K562 (cell line): ENCODE data around the gene ZEB2. TPM values are rescaled to one million over a fixed set of nuclear protein-coding genes. Genes with fewer than 3 reads are reported as not detected.

Experiments
- ATAC-seq: fragments of 200-7000 bp; cut with Tn5 transposase; 3 replicates; pipeline ENCODE4 v1.9.1; 2020; ENCODE audit warnings: moderate library complexity
- BruUV-seq: library from RNA; stranded (reverse); fragments of 400-500 nt; replicated peaks from 2 replicates; lab custom pipeline; 2021; lab: Mats Ljungman, UMichigan
- CTCF ChIA-PET: fragments of 300-600 bp; formaldehyde crosslinking; extraction: SDS; loops from one replicate; lab custom pipeline; 2021; ENCODE audit warnings: low intra/inter-chr PET ratio; lab: Yijun Ruan, JAX
- POLR2A ChIA-PET: fragments of 300-600, 350-650 bp; sonication (Branson Sonifier 250); formaldehyde crosslinking; extraction: SDS; loops from one replicate; lab custom pipeline; 2021; ENCODE audit warnings: antibody characterized with exemption, inconsistent platforms; lab: Yijun Ruan, JAX
- DNase-seq, 4 experiments: peaks; one replicate each; pipeline versions ENCODE4 v3.0.0 to v3.0.0-alpha.2; 2011 to 2018; ENCODE audit warnings: low spot score in 3 of 4, mixed read lengths in 3 of 4; ENCODE audit errors: extremely low read depth in 1 of 4
- FAIRE-seq: peaks from 2 replicates; lab custom pipeline; 2011; peaks lifted over from hg19 to GRCh38; lab: Jason Lieb, UNC
- H2AFZ ChIP-seq: 2 replicates; pipeline ENCODE4 v1.6.0; 2011; ENCODE audit warnings: low read depth, low read length, control low read depth, inconsistent platforms
- H3K27ac ChIP-seq: fragments of 200-600 bp; 3 replicates; pipeline ENCODE4 v1.8.0; 2011; ENCODE audit warnings: low read depth, mild to moderate bottlenecking, control low read depth, inconsistent platforms, low read length, moderate library complexity, mixed read lengths; ENCODE audit errors: extremely low read depth
- H3K27me3 ChIP-seq, 2 experiments: fragments of 300-600 bp in 1 of 2; 2 replicates in 1 of 2; 3 replicates in 1 of 2; pipeline versions ENCODE4 v1.6.0 to v1.8.0; 2011; ENCODE audit warnings: inconsistent platforms in 2 of 2, low read length in 2 of 2, mild to moderate bottlenecking in 1 of 2, mixed read lengths in 1 of 2, moderate library complexity in 1 of 2; ENCODE audit not compliant: control insufficient read depth in 2 of 2, insufficient read depth in 2 of 2
- H3K36me3 ChIP-seq: fragments of 300-600 bp; 3 replicates; pipeline ENCODE4 v1.8.0; 2011; ENCODE audit warnings: mild to moderate bottlenecking, low read length, inconsistent platforms; ENCODE audit not compliant: control insufficient read depth, insufficient read depth
- H3K4me1 ChIP-seq, 2 experiments: fragments of 200-600 bp in 1 of 2; replicated peaks in 1 of 2; 2 replicates in 1 of 2; 3 replicates in 1 of 2; pipeline versions ENCODE4 v1.5.1 to v1.8.0; 2011; ENCODE audit warnings: inconsistent platforms in 2 of 2, low read length in 2 of 2, mild to moderate bottlenecking in 1 of 2, mixed read lengths in 1 of 2, moderate library complexity in 1 of 2; ENCODE audit not compliant: control insufficient read depth in 2 of 2, insufficient read depth in 2 of 2
- H3K4me2 ChIP-seq: 2 replicates; pipeline ENCODE4 v1.6.1; 2011; ENCODE audit warnings: low read length, control low read depth, inconsistent platforms, mixed read lengths; ENCODE audit not compliant: insufficient read depth
- H3K4me3 ChIP-seq: fragments of 200-600 bp; sonication (generic), shearing (Covaris generic); 2 replicates; pipeline ENCODE4 v1.5.1; 2016; ENCODE audit warnings: control low read depth, inconsistent platforms
- H3K79me2 ChIP-seq: fragments of 200-600 bp; 3 replicates; pipeline ENCODE4 v1.8.0; 2011; ENCODE audit warnings: low read length, inconsistent platforms; ENCODE audit not compliant: control insufficient read depth, insufficient read depth
- H3K9ac ChIP-seq, 2 experiments: 2 replicates each; pipeline versions ENCODE4 v1.6.0 to v1.6.1; 2011; ENCODE audit warnings: low read depth in 2 of 2, low read length in 2 of 2, control low read depth in 1 of 2, inconsistent platforms in 1 of 2, mild to moderate bottlenecking in 1 of 2, mixed read lengths in 1 of 2; ENCODE audit not compliant: insufficient read depth in 1 of 2
- H3K9me1 ChIP-seq: one replicate; pipeline ENCODE4 v1.6.0; 2011; ENCODE audit warnings: inconsistent platforms, mild to moderate bottlenecking, low read length, moderate library complexity; ENCODE audit not compliant: control insufficient read depth, insufficient read depth
- H3K9me3 ChIP-seq: replicated peaks from 2 replicates; pipeline ENCODE4 v1.5.1; 2011; ENCODE audit warnings: low read depth, low read length, inconsistent platforms; ENCODE audit not compliant: control insufficient read depth, insufficient read depth
- H4K20me1 ChIP-seq: replicated peaks from 2 replicates; pipeline ENCODE4 v1.6.1; 2011; ENCODE audit warnings: low read length, inconsistent platforms, mixed read lengths; ENCODE audit not compliant: control insufficient read depth, insufficient read depth
- CAMTA2 ChIP-seq: fragments of 250-450 bp; sonication (Bioruptor Pico); conservative IDR thresholded peaks from 2 replicates; pipeline ENCODE4 v1.5.1; 2022
- CTBP1 ChIP-seq: fragments of 450-650 bp; IDR thresholded peaks from 2 replicates; pipeline ENCODE4 v1.6.1; 2016; ENCODE audit warnings: borderline replicate concordance
- CTCF ChIP-seq, 3 experiments: IDR thresholded peaks in 2 of 3; conservative IDR thresholded peaks in 1 of 3; 2 replicates each; pipeline ENCODE4 v1.5.1; 2011 to 2012; ENCODE audit warnings: low read length in 3 of 3, mild to moderate bottlenecking in 3 of 3, control low read depth in 2 of 3, improper control_type of control experiment in 1 of 3, inconsistent platforms in 1 of 3, low read depth in 1 of 3, mixed read lengths in 1 of 3, moderate library complexity in 1 of 3; ENCODE audit not compliant: insufficient read depth in 2 of 3
- ETV6 ChIP-seq, 3 experiments: fragments of 150-350 bp in 1 of 3; sonication (generic) in 1 of 3; formaldehyde crosslinking in 1 of 3; IDR thresholded peaks; 2 replicates each; pipeline versions ENCODE4 v1.6.1 to v1.8.0; 2014 to 2022; ENCODE audit warnings: borderline replicate concordance in 2 of 3, low read depth in 2 of 3, antibody characterized with exemption in 1 of 3, low read length in 1 of 3, mild to moderate bottlenecking in 1 of 3, missing genetic modification reagents in 1 of 3
- EWSR1 ChIP-seq: fragments of 450-650 bp; IDR thresholded peaks from 2 replicates; pipeline ENCODE4 v1.6.1; 2018; ENCODE audit warnings: borderline replicate concordance, mild to moderate bottlenecking, low read depth, moderate library complexity; ENCODE audit not compliant: partially characterized antibody
- FOXK2 ChIP-seq, 2 experiments: fragments of 450-650 bp; IDR thresholded peaks in 1 of 2; conservative IDR thresholded peaks in 1 of 2; 2 replicates each; pipeline ENCODE4 v1.6.1; 2016; ENCODE audit warnings: low read depth in 2 of 2, mild to moderate bottlenecking in 1 of 2
- ZBTB1 ChIP-seq: sonication (generic); formaldehyde crosslinking; IDR thresholded peaks from 2 replicates; pipeline ENCODE4 v1.8.1; 2023; ENCODE audit warnings: missing genetic modification reagents, low read depth, mild to moderate bottlenecking, borderline replicate concordance
- ZBTB12 ChIP-seq: fragments of 250-450 bp; sonication (Bioruptor Pico); IDR thresholded peaks from 2 replicates; pipeline ENCODE4 v1.4.0; 2020
- ZKSCAN3 ChIP-seq: fragments of 250-450 bp; sonication (Bioruptor Pico); IDR thresholded peaks from 2 replicates; pipeline ENCODE4 v1.4.0; 2020
- ZNF174 ChIP-seq: fragments of 250-450 bp; sonication (Bioruptor Pico); IDR thresholded peaks from 2 replicates; pipeline ENCODE4 v1.4.0; 2020; ENCODE audit warnings: mild to moderate bottlenecking
- WGBS: fragments of 100-300 bp; shearing (Covaris generic); methylation state at CpG from one replicate; pipeline ENCODE4 v1.1.6; 2016; ENCODE audit warnings: low coverage, mixed read lengths; ENCODE audit not compliant: insufficient coverage; ENCODE audit errors: missing lambda C conversion rate; 5-methylcytosine and 5-hydroxymethylcytosine counted together
- in situ Hi-C: fragments of 300-500 bp; cut with MboI; formaldehyde crosslinking; loops from 4 replicates; pipeline ENCODE4 v1.15.0; 2018; ENCODE audit warnings: inconsistent platforms, mixed read lengths
- intact Hi-C: fragments of 100-400 bp; cut with micrococcal nuclease; formaldehyde crosslinking; loops from 2 replicates; pipeline ENCODE4 v1.14.2; 2022
- polyA plus RNA-seq, 8 experiments: library from polyadenylated mRNA; depleted of rRNA in 4 of 8; stranded (reverse) in 5 of 8; unstranded in 3 of 8; fragments of >200 nt; fragmentation: Nextera tagmentation in 2 of 8; fragmentation: Illumina TruSeq in 1 of 8; extraction: Ambion mirVana in 2 of 8; extraction: Trizol in 1 of 8; gene quantifications; 2 replicates each; pipeline versions ENCODE4 v1.2.1 to v1.2.3, GENCODE V29; 2011 to 2014; ENCODE audit warnings: inconsistent platforms in 1 of 8, missing spikeins in 1 of 8
- total RNA-seq, 7 experiments: library from RNA; depleted of rRNA in 6 of 7; stranded (reverse); fragments of >200 nt in 6 of 7; fragmentation: Illumina TruSeq in 2 of 7; extraction: Trizol in 2 of 7; gene quantifications; 2 replicates each; pipeline versions ENCODE4 v1.2.1 to v1.2.3, GENCODE V29; 2011 to 2021; ENCODE audit warnings: low replicate concordance in 1 of 7
- TF ChIP-seq, protein P1 (sequence below): sonication (generic); formaldehyde crosslinking; IDR thresholded peaks from 2 replicates; pipeline ENCODE4 v1.8.0; 2023; ENCODE audit warnings: mild to moderate bottlenecking, missing genetic modification reagents

The ZEB2 gene
- total and polyA plus RNA-seq, 9 of the 15 experiments (the other 6 are each of a cell fraction or from before 2014, with no cell fraction given) = 15.1 to 113 (median 72.3) TPM

GRCh38 chr2:144438801-144439631 is 80.9 kb downstream of the ZEB2 start (continued):
- TF ChIP-seq, protein P1, sequence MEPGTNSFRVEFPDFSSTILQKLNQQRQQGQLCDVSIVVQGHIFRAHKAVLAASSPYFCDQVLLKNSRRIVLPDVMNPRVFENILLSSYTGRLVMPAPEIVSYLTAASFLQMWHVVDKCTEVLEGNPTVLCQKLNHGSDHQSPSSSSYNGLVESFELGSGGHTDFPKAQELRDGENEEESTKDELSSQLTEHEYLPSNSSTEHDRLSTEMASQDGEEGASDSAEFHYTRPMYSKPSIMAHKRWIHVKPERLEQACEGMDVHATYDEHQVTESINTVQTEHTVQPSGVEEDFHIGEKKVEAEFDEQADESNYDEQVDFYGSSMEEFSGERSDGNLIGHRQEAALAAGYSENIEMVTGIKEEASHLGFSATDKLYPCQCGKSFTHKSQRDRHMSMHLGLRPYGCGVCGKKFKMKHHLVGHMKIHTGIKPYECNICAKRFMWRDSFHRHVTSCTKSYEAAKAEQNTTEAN (CRISPR knock-in tag) = no peak
- TF ChIP-seq CTBP1 (no peak), ZBTB12 (no peak), ZKSCAN3 (CRISPR knock-in tag) (no peak), ETV6 (IDR thresholded peaks at IDR 0.05; ENCODE audit: borderline replicate concordance in 1 of 2, low read depth in 2 of 2, low read length in 1 of 2) (no peak), ETV6 (CRISPR knock-in tag; IDR thresholded peaks at IDR 0.05; ENCODE audit: borderline replicate concordance) (no peak), EWSR1 (no peak)

- no peak for DNase-seq
- no peak overlapping the region for H3K9ac ChIP-seq
- in situ Hi-C loops = no loop called here
- POLR2A ChIA-PET = interaction anchor here (0.9 to 1.6 kb wide), 3 partner anchors 12 to 16 kb away, joined by 3 to 5 read pairs (median 4); no protein-coding TSS in a partner anchor
- no peak for ATAC-seq
- intact Hi-C loops = no loop called here
- peaks cover 3% of the 10 kb centered on the region for H3K9me1 ChIP-seq
- H3K4me2 ChIP-seq = no peak overlapping the region
- CTCF ChIA-PET = no interaction called here
- no peak overlapping the region for H3K4me3 ChIP-seq
- H3K9me3 ChIP-seq = no peaks in the 10 kb centered on the region
- peaks cover 99% of the 10 kb centered on the region for H3K79me2 ChIP-seq
- no TSS peak for BruUV-seq
- H3K27ac ChIP-seq = no peak overlapping the region
- WGBS = 68% methylated on average over 4 of the region's 4 CpGs
- H4K20me1 ChIP-seq = no peaks in the 10 kb centered on the region
- peaks cover 6 to 40% of the 10 kb centered on the region in 2 experiments for H3K4me1 ChIP-seq
- no peak for FAIRE-seq
- H3K27me3 ChIP-seq = no peaks in the 10 kb centered on the region
- H3K36me3 ChIP-seq = peaks cover 69% of the 10 kb centered on the region
- no peak overlapping the region for H2AFZ ChIP-seq
- TF ChIP-seq CAMTA2 (CRISPR knock-in tag) (no peak), FOXK2 (conservative IDR thresholded peaks at IDR 0.05 in 1 of 2, IDR thresholded peaks at IDR 0.05 in 1 of 2; ENCODE audit: low read depth in 2 of 2) (no peak), ZBTB1 (no peak), ZNF174 (CRISPR knock-in tag) (no peak), CTCF (IDR thresholded peaks at IDR 0.05 in 2 of 3, conservative IDR thresholded peaks at IDR 0.05 in 1 of 3; ENCODE audit: insufficient read depth in 2 of 3, low read depth in 1 of 3, low read length in 3 of 3) (no peak), ZKSCAN3 (CRISPR knock-in tag) (no peak)
Measured at GRCh38 chr2:144437636-144438035, 82.3 kb downstream of the ZEB2 start.
